MM.1S (cell line): ENCODE data around the gene LGR5.

ENCODE experiments used
- EZH2 ChIP-seq: fragments of 300-600 bp; sonication (generic); optimal IDR thresholded peaks from 2 replicates; pipeline ENCODE3; 2017; ENCODE audit warnings: low read depth, mild to moderate bottlenecking, antibody characterized with exemption, low read length, mixed read lengths
- EZH2phosphoT487 ChIP-seq: fragments of 300-600 bp; sonication (generic); IDR thresholded peaks from 2 replicates; pipeline ENCODE4 v1.6.1; 2018; ENCODE audit warnings: antibody characterized with exemption, low read length
- TF ChIP-seq, protein P1 (sequence below): fragments of 300-600 bp; sonication (generic); IDR thresholded peaks from 2 replicates; pipeline ENCODE4 v1.5.1; 2016; ENCODE audit warnings: antibody characterized with exemption, low read length, mixed read lengths

DNA sequence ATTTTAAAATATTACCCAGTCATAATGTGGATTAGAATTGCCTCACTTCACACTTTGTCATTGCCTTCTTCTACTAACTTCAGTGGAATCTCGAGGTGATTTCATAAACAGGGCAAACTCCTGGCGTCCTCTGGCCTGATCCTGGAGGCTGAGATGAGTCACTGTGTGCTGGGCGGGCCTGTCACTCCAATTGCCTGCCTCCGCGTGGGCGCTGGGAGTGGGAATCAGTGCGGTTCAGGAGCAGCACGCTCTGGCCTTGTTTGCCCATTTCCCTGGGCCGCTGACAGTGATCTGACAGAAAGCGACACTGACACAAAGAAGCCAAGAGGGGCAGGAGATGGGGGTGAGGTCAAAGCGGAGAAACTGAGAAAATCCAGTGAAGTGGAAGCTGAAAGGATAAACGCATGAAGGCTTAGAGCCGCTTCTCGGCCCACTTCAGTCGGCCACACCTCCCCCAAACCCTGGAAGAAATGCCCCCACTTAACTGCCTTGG, 29.7 kb downstream of the LGR5 start:
- TF ChIP-seq EZH2 (no peak), EZH2phosphoT487 (no peak)
- TF ChIP-seq, protein P1, sequence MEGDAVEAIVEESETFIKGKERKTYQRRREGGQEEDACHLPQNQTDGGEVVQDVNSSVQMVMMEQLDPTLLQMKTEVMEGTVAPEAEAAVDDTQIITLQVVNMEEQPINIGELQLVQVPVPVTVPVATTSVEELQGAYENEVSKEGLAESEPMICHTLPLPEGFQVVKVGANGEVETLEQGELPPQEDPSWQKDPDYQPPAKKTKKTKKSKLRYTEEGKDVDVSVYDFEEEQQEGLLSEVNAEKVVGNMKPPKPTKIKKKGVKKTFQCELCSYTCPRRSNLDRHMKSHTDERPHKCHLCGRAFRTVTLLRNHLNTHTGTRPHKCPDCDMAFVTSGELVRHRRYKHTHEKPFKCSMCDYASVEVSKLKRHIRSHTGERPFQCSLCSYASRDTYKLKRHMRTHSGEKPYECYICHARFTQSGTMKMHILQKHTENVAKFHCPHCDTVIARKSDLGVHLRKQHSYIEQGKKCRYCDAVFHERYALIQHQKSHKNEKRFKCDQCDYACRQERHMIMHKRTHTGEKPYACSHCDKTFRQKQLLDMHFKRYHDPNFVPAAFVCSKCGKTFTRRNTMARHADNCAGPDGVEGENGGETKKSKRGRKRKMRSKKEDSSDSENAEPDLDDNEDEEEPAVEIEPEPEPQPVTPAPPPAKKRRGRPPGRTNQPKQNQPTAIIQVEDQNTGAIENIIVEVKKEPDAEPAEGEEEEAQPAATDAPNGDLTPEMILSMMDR = no peak
